HepG2 (cell line): ENCODE measurements around the gene QRSL1. TPM values are rescaled to one million over a fixed set of nuclear protein-coding genes. Genes with fewer than 3 reads are reported as not detected.

Source experiments
- ATAC-seq: fragments of 200-7000 bp; cut with Tn5 transposase; 3 replicates; pipeline ENCODE4 v1.9.1; 2020; ENCODE audit warnings: mild to moderate bottlenecking, moderate library complexity
- BruUV-seq: library from RNA; stranded (reverse); fragments of 400-500 nt; replicated peaks from 2 replicates; lab custom pipeline; 2021; lab: Mats Ljungman, UMichigan
- CTCF ChIA-PET: fragments of 300-600 bp; formaldehyde crosslinking; extraction: SDS; loops from one replicate; lab custom pipeline; 2021; ENCODE audit warnings: low total read pairs, inconsistent platforms, low intra/inter-chr PET ratio; lab: Yijun Ruan, JAX
- POLR2A ChIA-PET: fragments of 350-600 bp; sonication (Branson Sonifier 250); formaldehyde crosslinking; loops from one replicate; lab custom pipeline; 2020; ENCODE audit warnings: antibody characterized with exemption, inconsistent platforms; lab: Yijun Ruan, JAX
- DNase-seq: peaks from one replicate; pipeline ENCODE4 v3.0.0-alpha.2; 2015; ENCODE audit warnings: low spot score
- FAIRE-seq: peaks from 3 replicates; lab custom pipeline; 2011; peaks lifted over from hg19 to GRCh38; lab: Jason Lieb, UNC
- H2AFZ ChIP-seq: one replicate; pipeline ENCODE4 v1.6.1; 2011; ENCODE audit warnings: low read length, inconsistent platforms
- H3K27ac ChIP-seq: fragments of 300-600 bp; 3 replicates; pipeline ENCODE4 v1.8.0; 2011; ENCODE audit warnings: mixed run types, mild to moderate bottlenecking, mixed read lengths, low read length, inconsistent platforms; ENCODE audit not compliant: insufficient read depth; ENCODE audit errors: extremely low read length
- H3K27me3 ChIP-seq, 2 experiments: fragments of 200-600 bp in 1 of 2; 2 replicates in 1 of 2; 3 replicates in 1 of 2; pipeline versions ENCODE4 v1.6.0 to v1.8.0; 2011; ENCODE audit warnings: low read length in 2 of 2, mild to moderate bottlenecking in 2 of 2, moderate library complexity in 2 of 2, inconsistent platforms in 1 of 2; ENCODE audit not compliant: insufficient read depth in 2 of 2, control insufficient read depth in 1 of 2
- H3K36me3 ChIP-seq, 2 experiments: fragments of 200-600 bp in 1 of 2; replicated peaks in 1 of 2; 2 replicates in 1 of 2; 3 replicates in 1 of 2; pipeline versions ENCODE4 v1.5.1 to v1.8.0; 2011; ENCODE audit warnings: low read length in 2 of 2, inconsistent platforms in 1 of 2; ENCODE audit not compliant: insufficient read depth in 2 of 2, control insufficient read depth in 1 of 2
- H3K4me1 ChIP-seq: 2 replicates; pipeline ENCODE4 v1.5.1; 2012; ENCODE audit warnings: low read length, inconsistent platforms; ENCODE audit not compliant: insufficient read depth
- H3K4me2 ChIP-seq: 2 replicates; pipeline ENCODE4 v1.6.0; 2011; ENCODE audit warnings: low read depth, low read length, inconsistent platforms
- H3K4me3 ChIP-seq, 3 experiments: fragments of 200-600 bp in 1 of 3; sonication (generic), shearing (Covaris generic) in 1 of 3; replicated peaks in 1 of 3; 2 replicates each; pipeline ENCODE4 v1.5.1; 2011 to 2016; ENCODE audit warnings: low read length in 3 of 3, inconsistent platforms in 2 of 3, low read depth in 2 of 3, mild to moderate bottlenecking in 2 of 3, control low read depth in 1 of 3, mixed read lengths in 1 of 3; ENCODE audit not compliant: insufficient read depth in 1 of 3
- H3K79me2 ChIP-seq: one replicate; pipeline ENCODE4 v1.6.1; 2011; ENCODE audit warnings: low read length, inconsistent platforms; ENCODE audit not compliant: insufficient read depth
- H3K9ac ChIP-seq: 2 replicates; pipeline ENCODE4 v1.6.0; 2011; ENCODE audit warnings: mild to moderate bottlenecking, low read depth, low read length, inconsistent platforms; ENCODE audit not compliant: insufficient read depth
- H3K9me3 ChIP-seq: 2 replicates; pipeline ENCODE4 v1.5.1; 2012; ENCODE audit warnings: mild to moderate bottlenecking, low read length
- H4K20me1 ChIP-seq: 2 replicates; pipeline ENCODE4 v1.6.0; 2011; ENCODE audit warnings: inconsistent platforms, mild to moderate bottlenecking, low read length, moderate library complexity; ENCODE audit not compliant: insufficient read depth
- ATM ChIP-seq: fragments of 450-650 bp; IDR thresholded peaks from 2 replicates; pipeline ENCODE4 v1.7.1; 2017; ENCODE audit warnings: mild to moderate bottlenecking, borderline replicate concordance
- CBFB ChIP-seq: sonication (generic); formaldehyde crosslinking; IDR thresholded peaks from 2 replicates; pipeline ENCODE4 v1.4.0; 2020; ENCODE audit warnings: missing genetic modification reagents
- DMAP1 ChIP-seq: IDR thresholded peaks from 2 replicates; pipeline ENCODE4 v1.6.1; 2016
- GATA4 ChIP-seq: sonication (generic); IDR thresholded peaks from 2 replicates; pipeline ENCODE4 v1.6.1; 2016; ENCODE audit warnings: antibody characterized with exemption, low read depth, borderline replicate concordance
- KLF16 ChIP-seq, 2 experiments: sonication (generic) in 1 of 2; formaldehyde crosslinking in 1 of 2; IDR thresholded peaks; 2 replicates each; pipeline versions ENCODE4 v1.6.1 to v1.8.0; 2016 to 2023; ENCODE audit warnings: missing genetic modification reagents in 2 of 2, missing compliant biosample characterization in 1 of 2
- NFKB2 ChIP-seq: sonication (generic); formaldehyde crosslinking; IDR thresholded peaks from 2 replicates; pipeline ENCODE4 v1.4.0; 2020; ENCODE audit warnings: missing genetic modification reagents, borderline replicate concordance
- NR2F6 ChIP-seq, 2 experiments: IDR thresholded peaks; 2 replicates each; pipeline ENCODE4 v1.6.1; 2016; ENCODE audit warnings: antibody characterized with exemption in 1 of 2, mild to moderate bottlenecking in 1 of 2
- PAF1 ChIP-seq: IDR thresholded peaks from 2 replicates; pipeline ENCODE4 v1.6.1; 2016; ENCODE audit warnings: missing genetic modification reagents, missing compliant biosample characterization
- SIN3A ChIP-seq: IDR thresholded peaks from 2 replicates; pipeline ENCODE4 v1.6.1; 2011; ENCODE audit warnings: low read depth, mild to moderate bottlenecking, control low read depth, low read length, borderline replicate concordance
- SMYD3 ChIP-seq: sonication (generic); formaldehyde crosslinking; IDR thresholded peaks from 2 replicates; pipeline ENCODE4 v1.8.1; 2023; ENCODE audit warnings: mild to moderate bottlenecking, missing genetic modification reagents
- SOX5 ChIP-seq: IDR thresholded peaks from 2 replicates; pipeline ENCODE4 v1.6.1; 2016; ENCODE audit warnings: borderline replicate concordance
- TP53 ChIP-seq: sonication (generic); formaldehyde crosslinking; conservative IDR thresholded peaks from 2 replicates; pipeline ENCODE4 v1.4.0; 2020; ENCODE audit warnings: missing genetic modification reagents
- ZBTB25 ChIP-seq: IDR thresholded peaks from 2 replicates; pipeline ENCODE4 v1.6.1; 2018; ENCODE audit warnings: missing genetic modification reagents
- ZFP82 ChIP-seq: sonication (generic); formaldehyde crosslinking; IDR thresholded peaks from 2 replicates; pipeline ENCODE4 v1.5.1; 2020; ENCODE audit warnings: mild to moderate bottlenecking, missing genetic modification reagents, borderline replicate concordance
- ZMYM2 ChIP-seq: sonication (generic); formaldehyde crosslinking; IDR thresholded peaks from 2 replicates; pipeline ENCODE4 v1.8.0; 2022; ENCODE audit warnings: mild to moderate bottlenecking, missing genetic modification reagents
- ZNF251 ChIP-seq: sonication (generic); formaldehyde crosslinking; IDR thresholded peaks from 2 replicates; pipeline ENCODE4 v1.9.0; 2021; ENCODE audit warnings: mild to moderate bottlenecking, missing genetic modification reagents
- ZNF296 ChIP-seq: sonication (generic); formaldehyde crosslinking; conservative IDR thresholded peaks from 2 replicates; pipeline ENCODE4 v1.5.0; 2020; ENCODE audit warnings: mild to moderate bottlenecking, missing genetic modification reagents
- ZNF326 ChIP-seq: sonication (generic); formaldehyde crosslinking; IDR thresholded peaks from 2 replicates; pipeline ENCODE4 v1.4.0; 2020; ENCODE audit warnings: missing genetic modification reagents, borderline replicate concordance
- ZNF44 ChIP-seq: sonication (generic); formaldehyde crosslinking; IDR thresholded peaks from 2 replicates; pipeline ENCODE4 v1.5.1; 2020; ENCODE audit warnings: mild to moderate bottlenecking, missing genetic modification reagents
- WGBS: methylation state at CpG from one replicate; pipeline ENCODE4 v1.1.6; 2017; ENCODE audit warnings: low lambda C conversion rate; 5-methylcytosine and 5-hydroxymethylcytosine counted together
- in situ Hi-C: cut with HindIII; loops from 2 replicates; pipeline ENCODE4 v1.10.0; 2017; ENCODE audit warnings: low pct_unique_long_range_greater_than_20kb; ENCODE audit not compliant: extremely low pct_ligation_motif_present
- intact Hi-C: fragments of 100-400 bp; cut with micrococcal nuclease; formaldehyde crosslinking; loops from one replicate; pipeline ENCODE4 v1.10.0; 2022; ENCODE audit not compliant: unreplicated experiment
- polyA plus RNA-seq, 8 experiments: library from polyadenylated mRNA; depleted of rRNA in 3 of 8; stranded (reverse) in 7 of 8; unstranded in 1 of 8; fragments of >200 nt; fragmentation: Illumina TruSeq in 4 of 8; extraction: Trizol in 4 of 8; gene quantifications; 2 replicates each; pipeline versions ENCODE4 v1.2.1 to v1.2.3, GENCODE V29; 2011 to 2016; ENCODE audit warnings: low read depth in 4 of 8, missing spikeins in 1 of 8, mixed read lengths in 1 of 8; ENCODE audit not compliant: insufficient read depth in 1 of 8
- total RNA-seq, 5 experiments: library from RNA; depleted of rRNA; stranded (reverse); fragments of >200 nt; fragmentation: Illumina TruSeq; extraction: Trizol; gene quantifications; 2 replicates each; pipeline ENCODE4 v1.2.3, GENCODE V29; 2016; ENCODE audit warnings: low read depth in 1 of 5
- TF ChIP-seq, protein P1 (sequence below): sonication (generic); formaldehyde crosslinking; IDR thresholded peaks from 2 replicates; pipeline ENCODE4 v1.4.0; 2020; ENCODE audit warnings: missing genetic modification reagents, borderline replicate concordance

Gene QRSL1
- total and polyA plus RNA-seq, 2 of the 13 experiments (the other 11 are each of a cell fraction or from before 2014, with no cell fraction given), result 8.2 to 22.3 TPM

DNA sequence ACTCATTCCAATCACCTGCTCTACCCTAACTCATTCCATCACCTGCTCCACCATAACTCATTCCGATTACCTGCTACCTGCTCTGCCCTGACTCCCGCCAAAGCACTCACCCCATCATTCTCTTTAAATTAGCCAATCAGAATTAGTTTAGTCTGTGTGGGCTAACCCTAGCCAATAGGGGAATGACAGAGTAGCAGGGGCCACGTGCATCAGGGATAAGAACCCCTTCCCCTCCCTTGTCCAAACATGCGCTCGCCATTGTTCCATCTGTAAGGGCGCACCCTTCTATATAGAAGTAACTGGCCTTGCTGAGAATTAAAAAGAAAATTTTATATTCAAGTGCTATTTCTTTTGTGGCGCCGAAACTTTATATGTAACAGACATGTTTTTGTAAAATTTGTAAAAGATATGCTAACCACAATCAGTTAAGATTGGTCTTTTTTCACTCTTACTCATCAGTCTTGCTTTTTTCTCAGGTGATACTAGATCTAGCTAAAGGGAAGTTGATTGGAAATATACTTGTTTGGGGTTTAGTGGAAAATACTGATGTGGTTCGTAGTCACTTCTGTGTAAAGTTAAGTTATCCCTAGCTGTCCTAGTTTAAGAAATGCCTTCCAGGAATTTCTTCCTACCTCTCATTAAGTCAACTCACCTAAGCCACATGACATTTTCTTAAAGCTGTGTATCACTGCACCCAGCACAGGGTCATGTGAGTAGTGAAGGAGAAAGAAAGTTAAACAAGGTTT, 16.5 kb upstream of the QRSL1 start:
- DNase-seq (no peak), FAIRE-seq (no peak), ATAC-seq (no peak)
- Histone ChIP-seq H3K36me3 (no peaks in the 10 kb centered on the region; a peak in 1 of 5 replicates), H3K9ac (no peak overlapping the region), H3K4me3 (no peak overlapping the region), H4K20me1 (no peaks in the 10 kb centered on the region), H2AFZ (no peak overlapping the region), H3K27me3 (no peaks in the 10 kb centered on the region), H3K4me2 (no peak overlapping the region), H3K79me2 (no peaks in the 10 kb centered on the region), H3K4me1 (peaks cover 9% of the 10 kb centered on the region), H3K27ac (no peak overlapping the region), H3K9me3 (no peaks in the 10 kb centered on the region)
- CTCF ChIA-PET, result no interaction called here
- WGBS, result 99% methylated on average over 9 of the region's 9 CpGs
- intact Hi-C loops, result no loop called here
- TF ChIP-seq CBFB (no peak), ATM (no peak), ZNF326 (no peak), ZFP82 (CRISPR knock-in tag) (no peak), DMAP1 (CRISPR knock-in tag) (no peak), NR2F6 (IDR thresholded peaks at IDR 0.05) (no peak), NR2F6 (CRISPR knock-in tag; IDR thresholded peaks at IDR 0.05) (no peak), KLF16 (CRISPR knock-in tag; IDR thresholded peaks at IDR 0.05) (no peak), ZNF296 (CRISPR knock-in tag) (no peak), SOX5 (CRISPR knock-in tag) (no peak), ZMYM2 (CRISPR knock-in tag) (no peak), NFKB2 (CRISPR knock-in tag) (no peak), SMYD3 (CRISPR knock-in tag) (no peak), TP53 (CRISPR knock-in tag) (no peak), GATA4 (no peak), ZNF251 (CRISPR knock-in tag) (no peak), PAF1 (no peak), ZNF44 (CRISPR knock-in tag) (no peak), SIN3A (no peak), ZBTB25 (CRISPR knock-in tag) (no peak)
- TF ChIP-seq, protein P1, sequence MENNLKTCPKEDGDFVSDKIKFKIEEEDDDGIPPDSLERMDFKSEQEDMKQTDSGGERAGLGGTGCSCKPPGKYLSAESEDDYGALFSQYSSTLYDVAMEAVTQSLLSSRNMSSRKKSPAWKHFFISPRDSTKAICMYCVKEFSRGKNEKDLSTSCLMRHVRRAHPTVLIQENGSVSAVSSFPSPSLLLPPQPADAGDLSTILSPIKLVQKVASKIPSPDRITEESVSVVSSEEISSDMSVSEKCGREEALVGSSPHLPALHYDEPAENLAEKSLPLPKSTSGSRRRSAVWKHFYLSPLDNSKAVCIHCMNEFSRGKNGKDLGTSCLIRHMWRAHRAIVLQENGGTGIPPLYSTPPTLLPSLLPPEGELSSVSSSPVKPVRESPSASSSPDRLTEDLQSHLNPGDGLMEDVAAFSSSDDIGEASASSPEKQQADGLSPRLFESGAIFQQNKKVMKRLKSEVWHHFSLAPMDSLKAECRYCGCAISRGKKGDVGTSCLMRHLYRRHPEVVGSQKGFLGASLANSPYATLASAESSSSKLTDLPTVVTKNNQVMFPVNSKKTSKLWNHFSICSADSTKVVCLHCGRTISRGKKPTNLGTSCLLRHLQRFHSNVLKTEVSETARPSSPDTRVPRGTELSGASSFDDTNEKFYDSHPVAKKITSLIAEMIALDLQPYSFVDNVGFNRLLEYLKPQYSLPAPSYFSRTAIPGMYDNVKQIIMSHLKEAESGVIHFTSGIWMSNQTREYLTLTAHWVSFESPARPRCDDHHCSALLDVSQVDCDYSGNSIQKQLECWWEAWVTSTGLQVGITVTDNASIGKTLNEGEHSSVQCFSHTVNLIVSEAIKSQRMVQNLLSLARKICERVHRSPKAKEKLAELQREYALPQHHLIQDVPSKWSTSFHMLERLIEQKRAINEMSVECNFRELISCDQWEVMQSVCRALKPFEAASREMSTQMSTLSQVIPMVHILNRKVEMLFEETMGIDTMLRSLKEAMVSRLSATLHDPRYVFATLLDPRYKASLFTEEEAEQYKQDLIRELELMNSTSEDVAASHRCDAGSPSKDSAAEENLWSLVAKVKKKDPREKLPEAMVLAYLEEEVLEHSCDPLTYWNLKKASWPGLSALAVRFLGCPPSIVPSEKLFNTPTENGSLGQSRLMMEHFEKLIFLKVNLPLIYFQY (CRISPR knock-in tag), result no peak
- in situ Hi-C loops, result no loop called here
- BruUV-seq, result no TSS peak
- POLR2A ChIA-PET, result interaction anchor here (0.8 kb wide), 1 partner anchor 16 kb away, joined by 3 read pairs; the partner anchor contains the start of genes QRSL1 and RTN4IP1
